ENCODE data around the gene TLR6.

Gene TLR6, protein sequence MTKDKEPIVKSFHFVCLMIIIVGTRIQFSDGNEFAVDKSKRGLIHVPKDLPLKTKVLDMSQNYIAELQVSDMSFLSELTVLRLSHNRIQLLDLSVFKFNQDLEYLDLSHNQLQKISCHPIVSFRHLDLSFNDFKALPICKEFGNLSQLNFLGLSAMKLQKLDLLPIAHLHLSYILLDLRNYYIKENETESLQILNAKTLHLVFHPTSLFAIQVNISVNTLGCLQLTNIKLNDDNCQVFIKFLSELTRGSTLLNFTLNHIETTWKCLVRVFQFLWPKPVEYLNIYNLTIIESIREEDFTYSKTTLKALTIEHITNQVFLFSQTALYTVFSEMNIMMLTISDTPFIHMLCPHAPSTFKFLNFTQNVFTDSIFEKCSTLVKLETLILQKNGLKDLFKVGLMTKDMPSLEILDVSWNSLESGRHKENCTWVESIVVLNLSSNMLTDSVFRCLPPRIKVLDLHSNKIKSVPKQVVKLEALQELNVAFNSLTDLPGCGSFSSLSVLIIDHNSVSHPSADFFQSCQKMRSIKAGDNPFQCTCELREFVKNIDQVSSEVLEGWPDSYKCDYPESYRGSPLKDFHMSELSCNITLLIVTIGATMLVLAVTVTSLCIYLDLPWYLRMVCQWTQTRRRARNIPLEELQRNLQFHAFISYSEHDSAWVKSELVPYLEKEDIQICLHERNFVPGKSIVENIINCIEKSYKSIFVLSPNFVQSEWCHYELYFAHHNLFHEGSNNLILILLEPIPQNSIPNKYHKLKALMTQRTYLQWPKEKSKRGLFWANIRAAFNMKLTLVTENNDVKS

GRCh38 chr4:38856524-38857337 lies at the start of gene TLR6:
Gene TLR6 (minus strand): TSS chr4:38856817. CDS start chr4:38829473, 27,344 bp downstream.
- DNase-seq, result peak; percentile 7

GRCh38 chr4:38905652-38906385 lies 49.2 kb upstream of the TLR6 start:
- DNase-seq, result no peak

DNA sequence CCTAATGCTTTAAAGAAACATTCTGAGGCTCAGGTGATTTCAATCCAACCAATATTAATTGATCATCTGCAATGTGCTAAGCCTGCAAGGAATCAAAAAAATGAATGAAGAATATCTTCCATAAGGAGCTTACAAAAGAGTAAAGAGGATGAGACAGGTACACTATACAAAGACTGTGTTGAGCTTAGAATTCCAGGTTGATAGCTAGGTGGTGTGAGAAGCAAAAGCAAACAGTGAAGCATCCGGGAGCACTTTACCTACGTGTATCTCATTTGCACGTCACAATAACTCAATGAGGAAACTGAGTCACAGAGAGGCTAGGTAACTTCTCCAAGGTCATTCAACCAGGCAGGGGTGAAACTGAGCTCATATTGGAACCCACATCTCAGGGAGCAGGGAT lies 48.1 kb upstream of the TLR6 start:
- DNase-seq, result no peak

- DNase-seq, result no peak
Measured at GRCh38 chr4:38904090-38904666, 47.6 kb upstream of the TLR6 start.

GRCh38 chr4:38902695-38903094 lies 46.1 kb upstream of the TLR6 start:
- peak; percentile 6 for DNase-seq

DNA sequence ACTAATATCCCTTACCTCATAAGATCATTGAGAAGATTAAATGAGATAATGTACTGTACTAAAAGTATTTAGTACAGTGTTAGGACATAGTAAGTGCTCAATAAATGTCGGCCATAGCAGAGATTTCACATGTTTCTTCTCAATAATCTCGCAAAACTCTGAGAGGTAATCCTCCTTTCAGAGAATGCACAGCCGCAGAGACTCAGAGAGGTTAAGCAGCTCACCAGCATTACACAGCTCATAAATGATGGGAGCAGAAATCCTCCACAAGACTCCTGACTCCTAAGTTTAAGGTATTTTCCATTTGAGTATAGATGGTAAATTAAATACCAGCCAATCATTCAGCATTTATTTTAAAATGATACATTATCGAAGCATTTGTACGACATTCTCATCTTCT lies 45.6 kb upstream of the TLR6 start:
- DNase-seq, result no peak

GRCh38 chr4:38898245-38898644 lies 41.6 kb upstream of the TLR6 start:
- no peak for DNase-seq

GRCh38 chr4:38896940-38897339 lies 40.3 kb upstream of the TLR6 start:
- DNase-seq, result no peak

- no peak for DNase-seq
Measured at GRCh38 chr4:38894322-38894982, 37.8 kb upstream of the TLR6 start.

DNA sequence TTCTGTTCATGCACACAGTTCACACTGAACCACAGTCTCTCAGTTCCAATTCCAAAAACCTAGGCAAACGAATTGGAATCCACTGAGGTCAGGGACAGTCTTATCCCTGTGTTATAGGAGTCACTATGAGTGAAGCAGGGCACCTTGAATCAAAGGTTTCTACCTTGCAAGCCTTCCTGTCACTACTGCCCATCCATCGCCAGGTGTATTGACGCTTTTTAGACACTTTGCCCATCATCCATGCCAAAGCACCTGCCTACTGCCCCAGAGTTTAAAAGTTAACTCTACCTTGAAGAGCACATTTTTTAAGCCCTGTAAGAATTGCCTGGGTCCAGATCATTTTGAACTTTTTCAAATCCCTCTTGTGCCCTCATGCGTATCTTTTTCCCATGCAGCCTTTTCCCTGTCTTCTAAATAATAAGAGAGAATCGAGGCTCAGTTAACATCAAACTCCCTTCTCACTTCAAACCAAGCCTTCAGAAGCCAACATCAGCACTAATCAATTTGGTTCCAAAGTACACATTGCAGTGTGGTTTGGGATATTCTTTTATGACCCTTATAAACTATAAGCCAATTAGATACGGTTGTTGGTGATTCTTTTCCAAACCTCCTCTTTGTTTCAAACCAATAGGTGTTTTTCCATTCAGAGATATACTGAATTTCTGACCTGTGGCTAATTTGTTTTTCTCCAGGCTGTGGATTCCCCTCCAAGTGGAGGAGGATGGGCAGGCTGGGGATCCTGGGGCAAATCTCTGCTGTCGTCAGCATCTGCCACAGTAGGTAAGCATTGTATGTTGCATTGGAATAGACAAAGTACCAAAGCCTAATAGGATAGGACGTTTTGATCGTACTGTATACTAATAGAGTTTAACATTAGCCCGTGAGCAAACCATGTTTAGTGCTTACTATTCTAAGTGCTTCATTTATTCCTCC lies 34.7 kb upstream of the TLR6 start:
- DNase-seq, result no peak

GRCh38 chr4:38889143-38889542 lies 32.5 kb upstream of the TLR6 start:
- no peak for DNase-seq

- no peak for DNase-seq
Measured at GRCh38 chr4:38884254-38884653, 27.6 kb upstream of the TLR6 start.

DNA sequence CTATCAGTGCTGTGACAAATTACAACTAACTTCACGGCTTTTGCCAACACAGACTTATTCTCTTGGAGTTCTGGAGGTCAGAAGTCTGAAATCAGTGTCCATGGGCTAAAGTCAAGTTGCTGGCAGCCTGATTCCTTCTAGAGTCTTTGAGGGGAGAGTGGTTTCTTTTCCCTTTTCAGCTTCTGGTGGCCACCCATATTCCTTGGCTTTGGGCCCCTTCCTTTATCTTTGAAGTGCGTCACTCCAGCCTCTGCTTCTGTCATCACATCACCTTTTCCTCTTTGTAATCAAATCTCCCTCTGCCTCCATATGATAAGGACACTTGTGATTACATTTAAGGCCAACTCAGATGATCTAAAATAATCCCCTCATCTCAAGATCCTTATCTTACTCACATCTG lies 20.0 kb upstream of the TLR6 start:
- DNase-seq, result no peak

DNA sequence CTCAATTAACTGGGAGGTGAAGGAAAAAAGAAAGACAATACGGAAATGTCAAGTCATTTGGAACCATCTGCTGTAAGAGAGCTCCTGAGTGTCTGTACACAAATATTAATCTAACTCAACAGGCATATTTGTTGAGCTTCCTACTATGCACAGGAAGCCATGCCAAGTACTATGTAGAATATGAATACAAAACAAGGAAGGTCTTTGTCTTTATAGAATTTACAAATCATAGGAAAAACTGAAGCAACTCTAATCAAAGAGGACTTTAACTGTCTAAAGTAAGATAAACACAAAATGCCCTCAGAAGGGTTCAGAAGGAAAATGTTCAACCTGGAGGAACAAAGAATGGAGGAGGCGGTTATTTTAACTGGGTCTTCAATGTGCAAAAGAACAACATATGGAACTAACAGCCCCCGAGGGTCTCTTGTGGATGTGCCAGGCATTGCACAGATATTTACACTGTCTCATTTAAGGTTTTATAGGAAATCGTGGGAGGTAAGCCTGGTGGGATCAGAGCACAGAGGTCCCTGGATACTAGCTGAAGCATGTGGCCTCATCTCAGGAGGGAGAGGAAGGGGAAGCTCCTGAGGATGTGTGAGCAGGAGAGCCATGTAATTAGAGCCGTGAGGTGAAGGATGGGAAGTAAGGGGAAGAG lies 16.8 kb upstream of the TLR6 start:
- DNase-seq, result no peak

DNA sequence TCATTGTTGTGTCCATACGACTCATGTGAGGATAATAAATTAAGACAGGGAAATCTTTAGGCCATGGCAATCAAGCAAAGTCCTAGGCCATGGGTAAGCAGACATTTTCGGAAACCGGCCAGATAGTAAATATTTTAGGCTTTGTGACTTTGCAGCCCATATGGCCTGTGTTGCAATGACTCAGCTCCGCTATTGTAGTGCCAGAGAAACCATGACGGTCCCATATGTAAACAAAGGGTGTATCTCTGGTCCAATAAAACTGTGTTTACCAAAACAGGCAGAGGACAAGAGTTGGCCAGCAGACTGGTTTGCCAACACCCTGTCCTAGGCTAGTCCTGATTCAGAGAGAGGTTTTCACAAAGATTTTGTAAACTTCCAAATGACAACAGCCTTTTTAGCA lies 16.0 kb upstream of the TLR6 start:
- no peak for DNase-seq

- DNase-seq, result no peak
Measured at GRCh38 chr4:38871593-38871992, 15.0 kb upstream of the TLR6 start.

DNA sequence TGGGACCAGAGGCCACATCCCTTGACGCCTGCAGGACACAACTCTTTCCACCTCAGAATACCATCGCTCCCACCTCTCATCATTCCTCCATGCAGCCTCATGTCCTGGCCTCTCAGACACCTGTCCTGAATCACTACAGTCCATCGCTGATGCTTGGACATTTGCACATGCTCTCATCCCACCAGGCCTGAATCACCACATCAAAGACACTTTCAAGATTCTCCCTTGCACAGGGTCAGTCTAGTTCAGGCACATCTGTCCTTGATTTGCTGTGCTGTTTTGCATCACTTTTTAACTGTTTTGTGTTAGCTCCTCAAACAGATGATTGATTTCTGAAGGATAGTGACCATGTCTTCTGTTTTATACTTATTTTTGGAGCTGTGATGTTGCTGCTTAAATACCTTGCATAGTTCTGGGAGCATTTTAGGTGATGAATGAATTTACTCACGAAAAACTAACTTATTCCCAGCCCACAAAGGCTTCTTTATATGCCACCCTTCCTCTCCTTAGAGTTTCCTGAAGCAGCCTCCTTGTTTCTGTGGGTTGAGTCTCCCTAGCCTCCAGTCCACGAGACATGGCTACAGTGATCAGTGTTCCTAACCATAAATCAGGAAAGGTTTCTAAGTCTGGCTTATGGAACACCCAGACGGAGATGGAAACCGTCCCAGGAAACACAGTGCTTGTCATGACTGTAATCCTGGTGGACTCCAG lies 13.6 kb upstream of the TLR6 start:
- DNase-seq, result no peak

GRCh38 chr4:38869511-38869910 lies 12.9 kb upstream of the TLR6 start:
- no peak for DNase-seq

All from NCI-H69 (cell line).